Measurements from ENCODE around the gene ACP4.

GRCh38 chr19:50777261-50777660, 13.0 kb upstream of the ACP4 start:
- TF ChIP-seq POLR2A (IDR thresholded peaks at IDR 0.05) (no peak), CTCF (IDR thresholded peaks at IDR 0.05) (no peak)
